ENCODE measurements around the gene CFAP73.

Gene CFAP73

DNA sequence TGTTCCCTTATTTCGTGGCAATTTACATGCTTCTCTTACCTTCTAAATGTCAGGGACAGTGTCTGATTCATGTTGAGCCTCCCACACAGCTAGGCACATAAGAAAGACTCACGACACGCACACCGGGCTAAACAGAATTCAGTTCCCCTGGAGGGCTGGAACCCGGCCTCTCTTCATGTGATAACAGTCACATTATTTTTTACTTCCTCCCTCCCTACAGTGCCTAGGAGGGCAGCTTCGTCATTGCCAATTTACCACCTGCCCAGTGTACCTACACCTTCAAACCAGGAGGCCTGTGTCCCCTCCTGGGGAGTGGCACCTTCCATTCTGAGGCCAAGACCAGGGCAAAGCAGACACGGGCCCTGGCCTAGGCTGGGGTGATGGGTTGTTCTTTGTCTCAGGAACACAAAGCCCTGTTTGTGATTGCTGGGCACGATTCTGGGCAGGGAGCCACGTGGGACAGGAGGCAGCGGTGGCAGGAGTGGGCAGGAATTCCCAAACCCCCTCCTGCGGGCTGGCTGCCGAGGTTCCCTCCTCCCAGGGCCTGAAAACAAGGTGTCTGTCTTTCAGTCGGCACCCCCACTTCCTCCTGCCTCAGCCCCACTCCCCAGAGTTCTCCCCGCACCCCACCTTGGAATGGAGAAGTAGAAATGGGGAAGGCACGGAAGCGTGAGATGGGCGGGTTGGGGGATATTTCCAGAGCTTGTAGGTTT is 7.2 kb upstream of the CFAP73 start:
- no peak for DNase-seq

DNA sequence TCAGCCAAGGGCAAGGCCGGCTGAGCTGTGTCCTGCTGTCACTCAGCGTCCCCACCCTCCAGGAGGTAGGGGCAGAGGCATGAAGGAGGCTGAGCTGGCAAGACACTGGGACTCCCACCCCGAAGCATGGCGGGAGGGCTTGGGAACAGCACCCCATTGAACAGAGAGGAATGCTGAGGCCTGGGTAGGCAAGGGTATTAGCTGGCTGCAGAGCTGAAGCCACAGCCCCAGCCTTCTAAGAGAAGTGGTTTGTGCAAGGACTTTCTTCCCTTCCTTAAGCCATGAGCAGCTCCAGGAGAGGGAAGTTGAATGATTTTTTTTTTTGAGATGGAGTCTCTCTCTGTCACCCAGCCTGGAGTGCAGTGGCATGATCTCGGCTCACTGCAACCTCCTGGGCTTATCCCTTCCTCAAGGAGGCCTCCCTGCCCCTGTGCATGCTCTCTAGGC is 6.6 kb upstream of the CFAP73 start:
- DNase-seq, result no peak

DNA sequence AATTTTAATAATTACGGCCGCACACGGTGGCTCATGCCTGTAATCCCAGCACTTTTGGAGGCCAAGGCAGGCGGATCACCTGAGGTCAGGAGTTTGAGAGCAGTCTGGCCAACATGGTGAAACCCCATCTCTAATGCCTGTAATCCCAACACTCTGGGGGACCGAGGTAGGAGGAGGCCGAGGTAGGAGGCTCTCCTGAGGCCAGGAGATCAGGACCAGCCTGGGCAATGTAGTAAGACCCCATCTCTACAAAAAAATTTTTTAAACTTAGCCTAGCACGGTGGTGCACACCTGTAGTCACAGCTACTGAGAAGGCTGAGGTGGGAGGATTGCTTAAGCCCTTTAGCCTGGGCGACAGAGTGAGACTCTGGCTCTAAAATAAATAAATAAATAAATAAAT is 5.6 kb upstream of the CFAP73 start:
- no peak for DNase-seq

DNA sequence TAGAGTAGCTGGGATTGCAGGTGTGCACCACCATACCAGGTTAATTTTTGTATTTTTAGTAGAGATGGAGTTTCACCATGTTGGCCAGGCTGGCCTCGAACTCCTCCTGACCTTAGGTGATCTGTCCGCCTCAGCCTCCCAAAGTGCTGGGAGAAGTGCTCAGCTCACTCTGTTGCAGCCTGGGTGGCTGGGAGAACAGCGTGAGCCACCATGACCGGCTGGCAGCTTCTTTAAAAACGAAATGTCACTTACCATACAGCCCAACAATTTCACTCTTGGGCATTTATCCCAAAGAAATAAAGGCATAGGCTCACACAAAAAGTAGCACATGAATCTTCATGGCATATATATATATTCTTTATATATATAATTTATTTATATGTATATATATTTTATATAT is 4.7 kb upstream of the CFAP73 start:
- DNase-seq, result no peak

DNA sequence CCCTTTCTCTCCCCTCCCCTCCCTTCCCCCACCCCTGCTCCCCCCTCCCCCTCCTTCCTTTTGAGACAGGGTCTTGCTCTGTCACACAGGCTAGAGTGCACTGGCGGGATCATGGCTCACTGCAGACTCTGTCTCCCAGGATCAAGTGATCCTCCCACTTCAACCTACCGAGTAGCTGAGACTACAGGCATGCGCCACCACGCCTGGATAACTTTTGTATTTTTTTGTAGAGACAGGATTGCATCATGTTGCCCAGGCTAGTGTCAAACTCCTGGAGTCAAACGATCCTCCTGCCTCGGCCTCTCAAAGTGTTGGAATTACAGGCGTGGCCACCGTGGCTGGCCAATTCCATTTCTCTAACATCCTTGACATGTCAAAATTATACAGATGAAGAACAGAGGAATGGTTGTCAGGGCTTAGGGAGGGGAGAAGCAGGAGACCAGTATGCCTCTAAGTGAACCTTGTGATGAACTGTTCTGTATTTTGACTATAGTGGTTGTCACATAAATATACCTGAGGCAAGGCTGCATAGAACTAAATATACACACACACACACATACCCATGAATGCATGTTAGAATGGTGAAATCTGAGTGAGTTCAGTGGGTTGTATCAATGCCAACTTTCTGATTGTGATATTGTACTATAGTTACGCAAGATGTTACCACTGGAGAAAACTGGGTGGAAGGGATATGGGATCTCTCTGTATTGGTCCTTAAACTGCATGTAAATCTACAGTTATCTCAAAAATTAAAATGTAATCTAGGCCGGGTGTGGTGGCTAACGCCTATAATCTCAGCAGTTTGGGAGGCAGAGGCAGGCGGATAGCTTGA is 3.6 kb upstream of the CFAP73 start:
- no peak for DNase-seq

DNA sequence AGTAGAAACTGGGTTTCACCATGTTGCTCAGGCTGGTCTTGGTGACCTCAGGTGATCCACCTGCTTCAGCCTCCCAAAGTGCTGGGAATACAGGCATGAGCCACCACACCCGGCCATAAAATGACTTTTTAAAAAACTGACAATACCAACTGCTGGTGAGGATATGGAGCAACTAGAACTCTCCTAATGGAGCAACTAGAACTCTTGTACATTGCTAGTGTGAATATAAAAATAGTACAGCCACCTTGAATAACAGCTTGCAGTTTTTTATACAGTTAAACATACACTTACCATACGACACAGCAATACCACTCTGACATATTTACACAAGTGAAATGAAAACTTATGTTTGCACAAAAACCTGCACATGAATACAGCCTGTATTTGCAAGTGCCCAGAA is 2.5 kb upstream of the CFAP73 start:
- DNase-seq, result no peak

DNA sequence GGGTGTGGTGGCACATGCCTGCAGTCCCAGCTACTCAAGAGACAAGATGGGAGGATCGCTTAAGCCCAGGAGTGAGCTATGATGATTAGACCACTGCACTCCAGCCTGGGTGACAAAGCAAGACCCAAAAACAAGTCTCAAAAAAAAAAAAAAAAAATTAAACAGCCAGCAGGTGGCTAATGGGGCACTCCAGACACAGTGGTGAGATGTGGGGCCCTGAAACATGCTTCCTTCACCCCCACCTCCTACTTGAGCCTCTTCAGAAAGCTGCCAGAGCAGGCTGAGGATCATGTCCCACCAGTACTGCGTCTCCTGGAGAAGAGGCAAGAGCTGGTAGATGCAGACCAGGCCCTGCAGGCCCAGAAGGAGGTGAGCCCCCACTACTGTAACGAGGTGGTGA is 2.1 kb downstream of the CFAP73 start:
- DNase-seq, result no peak

DNA sequence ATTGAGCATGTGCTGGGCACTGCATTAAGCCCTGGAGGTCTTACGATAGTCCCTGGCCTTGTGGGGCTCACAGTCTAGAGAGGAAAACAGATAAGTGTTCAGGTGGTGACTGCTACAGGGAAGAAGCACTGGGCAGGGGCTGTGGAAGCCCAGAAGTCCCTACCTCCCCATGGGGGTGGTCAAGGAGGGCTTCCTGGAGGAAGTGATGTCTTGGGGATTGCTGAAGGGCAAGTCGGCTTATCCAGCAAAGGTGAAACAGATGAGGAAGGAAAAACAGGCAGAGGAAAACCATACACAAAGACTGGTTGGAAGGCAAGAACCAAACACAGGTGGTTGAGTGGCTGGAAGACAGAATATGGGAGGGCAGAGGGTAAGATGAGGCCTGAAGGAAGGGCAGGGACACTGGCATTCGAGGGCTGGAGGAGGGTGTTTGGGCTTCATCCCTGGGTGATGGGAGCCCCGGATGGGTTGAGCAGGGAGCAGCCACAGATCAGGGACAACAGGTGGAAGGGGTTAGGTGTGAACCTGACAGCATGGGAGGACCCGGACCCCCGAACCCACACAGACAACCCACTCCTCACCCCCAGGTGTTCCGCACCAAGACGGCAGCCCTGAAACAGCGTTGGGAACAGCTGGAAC is 2.8 kb downstream of the CFAP73 start:
- DNase-seq, result no peak

DNA sequence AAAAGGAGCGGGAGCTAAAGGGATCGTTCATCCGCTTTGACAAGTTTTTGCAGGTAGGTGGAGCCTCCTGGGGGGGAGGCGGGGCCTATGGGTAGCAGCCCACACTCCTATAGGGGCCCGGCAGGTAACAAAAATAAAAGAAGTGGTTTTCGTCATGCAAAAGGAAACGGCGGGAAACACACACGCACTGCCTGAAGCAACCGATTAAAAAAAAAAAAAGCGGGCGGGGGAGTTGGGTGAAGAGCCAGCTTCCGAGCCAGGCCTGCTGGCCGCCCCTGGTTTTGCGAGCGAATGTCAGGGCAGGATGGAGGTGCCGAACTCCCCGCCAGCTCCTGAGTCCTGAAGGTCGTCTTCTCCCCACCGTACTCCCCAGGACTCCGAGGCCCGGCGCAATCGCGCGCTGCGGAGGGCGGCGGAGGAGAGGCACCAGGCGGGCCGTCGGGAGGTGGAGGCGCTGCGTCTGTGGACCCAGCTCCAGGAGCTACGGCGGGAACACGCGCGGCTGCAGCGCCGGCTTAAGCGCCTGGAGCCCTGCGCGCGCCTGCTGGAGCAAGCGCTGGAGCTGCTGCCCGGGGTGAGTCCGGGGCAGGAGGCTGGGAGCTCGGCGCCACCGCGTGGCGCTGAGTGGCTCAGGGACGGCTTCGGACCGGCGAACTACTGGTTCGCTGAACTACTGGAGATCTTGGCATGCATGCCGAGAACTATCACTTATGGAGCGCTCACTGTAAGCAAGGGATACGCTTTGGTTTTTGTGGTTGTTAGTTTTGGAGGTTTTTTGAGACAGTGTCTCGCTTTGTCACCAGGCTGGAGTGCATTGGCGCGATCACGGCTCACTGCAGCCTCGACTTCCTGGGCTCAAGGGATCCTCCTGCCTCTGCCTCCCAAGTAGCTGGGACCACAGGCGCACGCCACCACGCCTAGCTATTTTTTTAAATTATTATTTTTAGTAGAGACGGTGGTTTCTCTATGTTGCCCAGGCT is 3.6 kb downstream of the CFAP73 start:
- DNase-seq, result peak; percentile 68

DNA sequence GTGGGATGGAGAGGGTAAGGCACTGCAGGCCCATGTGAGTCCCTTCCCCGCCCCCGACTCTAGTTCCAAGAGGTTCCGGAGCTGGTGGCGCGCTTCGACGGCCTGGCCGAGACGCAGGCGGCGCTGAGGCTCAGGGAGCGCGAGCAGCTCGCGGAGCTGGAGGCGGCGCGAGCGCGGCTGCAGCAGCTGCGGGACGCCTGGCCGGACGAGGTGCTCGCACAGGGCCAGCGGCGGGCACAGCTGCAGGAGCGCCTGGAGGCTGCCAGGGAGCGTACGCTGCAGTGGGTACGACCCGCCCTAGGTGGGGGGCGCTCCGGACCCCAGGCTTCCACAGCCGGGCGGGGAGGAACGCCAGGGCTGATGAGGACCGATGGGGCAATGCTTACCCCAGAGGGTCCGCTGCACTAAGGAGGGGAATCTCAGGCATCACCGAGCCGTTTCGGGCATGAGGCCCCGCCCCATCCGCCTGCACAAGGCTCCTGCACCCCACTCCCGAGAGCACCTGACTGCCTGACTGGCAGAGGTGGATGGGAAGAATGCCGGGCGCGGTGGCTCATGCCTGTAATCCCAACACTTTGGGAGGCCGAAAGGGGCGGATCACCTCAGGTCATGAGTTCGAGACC is 4.9 kb downstream of the CFAP73 start:
- peak; percentile 15 for DNase-seq

DNA sequence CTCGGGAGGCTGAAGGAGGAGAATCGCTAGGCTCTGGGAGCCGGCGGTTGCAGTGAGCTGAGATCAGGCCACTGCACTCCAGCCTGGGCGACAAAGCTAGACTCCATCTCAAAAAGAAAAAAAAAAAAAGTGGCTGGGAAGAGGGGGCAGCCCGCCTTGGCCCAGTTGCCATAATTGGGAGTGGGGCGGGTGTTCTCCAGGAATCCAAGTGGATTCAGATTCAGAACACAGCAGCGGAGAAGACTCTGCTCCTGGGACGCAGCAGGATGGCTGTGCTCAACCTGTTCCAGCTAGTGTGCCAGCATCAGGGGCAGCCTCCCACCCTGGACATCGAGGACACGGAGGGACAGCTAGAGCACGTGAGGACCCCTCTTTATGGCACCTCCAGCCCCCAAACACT is 5.5 kb downstream of the CFAP73 start:
- DNase-seq, result no peak

DNA sequence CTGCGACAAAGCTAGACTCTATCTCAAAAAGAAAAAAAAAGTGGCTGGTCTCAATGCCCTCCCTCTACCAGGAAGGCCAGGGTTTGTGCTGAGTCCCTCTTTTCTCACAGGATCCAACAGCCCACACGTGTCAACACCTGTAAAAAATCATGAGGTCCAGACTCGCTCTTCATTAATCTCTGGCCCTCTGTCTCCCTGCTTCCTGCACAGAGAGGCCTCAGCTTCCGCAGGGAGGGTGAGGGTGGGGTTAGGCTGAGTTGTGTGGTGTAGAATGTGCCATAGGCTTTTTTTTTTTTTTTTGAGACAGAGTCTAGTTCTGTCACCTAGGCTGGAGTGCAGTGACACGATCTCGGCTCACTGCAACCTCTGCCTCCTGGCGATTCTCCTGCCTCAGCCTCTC is 6.1 kb downstream of the CFAP73 start:
- no peak for DNase-seq

DNA sequence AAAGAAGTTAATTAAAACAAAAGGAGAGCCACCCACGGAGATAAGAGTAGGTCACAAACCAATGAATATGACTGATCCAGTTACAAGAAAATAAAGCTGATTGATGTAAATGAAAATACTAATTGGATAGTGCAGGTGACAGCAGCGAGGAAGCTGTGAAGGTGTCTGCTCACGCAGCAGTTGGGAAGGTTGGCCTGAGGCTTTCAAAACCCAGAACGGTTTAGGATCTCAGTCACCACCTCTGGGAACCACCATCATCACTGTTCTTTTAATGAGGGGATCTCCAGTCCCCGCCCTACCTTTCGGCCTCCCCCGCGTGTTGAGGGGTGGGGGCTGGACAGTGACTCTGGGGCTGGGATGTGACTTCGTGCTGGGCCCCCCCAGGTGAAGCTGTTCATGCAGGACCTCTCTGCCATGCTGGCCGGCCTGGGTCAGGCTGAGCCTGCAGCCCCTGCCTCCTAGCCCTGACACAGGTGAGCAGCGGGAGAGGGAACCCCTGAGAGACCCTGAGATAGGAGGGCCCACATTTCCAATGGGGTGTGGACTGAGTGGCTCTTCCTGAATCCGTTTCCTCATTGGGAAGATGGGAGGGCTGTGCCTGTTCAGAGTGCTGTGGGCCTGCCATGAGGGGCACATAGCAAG is 7.8 kb downstream of the CFAP73 start:
- no peak for DNase-seq

DNA sequence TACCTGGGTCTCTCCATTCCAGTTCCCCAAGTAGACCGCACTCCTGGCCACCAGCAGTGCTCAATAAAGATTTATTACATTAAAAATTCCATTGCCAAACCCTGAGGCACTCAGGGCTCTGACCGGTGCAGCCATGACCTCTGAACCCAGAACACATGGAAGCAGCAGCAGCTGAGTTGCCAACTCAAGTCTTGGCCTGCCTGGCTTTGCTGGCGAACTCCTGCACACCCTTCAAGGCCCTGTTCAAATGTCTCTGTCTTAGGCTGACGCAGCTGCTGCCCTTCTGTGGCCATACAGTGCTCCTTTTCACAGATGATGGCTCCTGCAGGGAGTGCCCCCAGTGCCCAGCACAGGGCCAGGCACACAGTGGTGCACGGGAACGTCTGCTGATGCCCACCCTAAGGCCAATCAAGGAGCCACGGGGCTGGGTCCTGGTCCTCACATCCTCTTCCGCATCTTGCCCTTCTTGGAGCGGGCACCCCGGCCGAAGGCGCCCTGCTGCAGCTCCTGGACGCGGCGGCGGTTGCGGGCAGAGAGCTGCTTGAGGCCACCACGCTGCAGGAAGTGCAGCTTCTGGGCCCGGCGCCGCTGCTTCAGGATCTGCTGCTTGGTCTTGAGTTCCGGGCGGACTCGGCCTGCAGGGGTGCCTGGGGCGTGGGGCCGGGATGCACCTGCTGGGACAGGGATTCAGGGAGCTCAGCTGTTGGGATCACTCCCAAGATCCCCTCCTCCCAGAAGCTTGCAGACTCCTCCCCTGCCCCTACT is 9.1 kb downstream of the CFAP73 start:
- DNase-seq, result no peak

DNA sequence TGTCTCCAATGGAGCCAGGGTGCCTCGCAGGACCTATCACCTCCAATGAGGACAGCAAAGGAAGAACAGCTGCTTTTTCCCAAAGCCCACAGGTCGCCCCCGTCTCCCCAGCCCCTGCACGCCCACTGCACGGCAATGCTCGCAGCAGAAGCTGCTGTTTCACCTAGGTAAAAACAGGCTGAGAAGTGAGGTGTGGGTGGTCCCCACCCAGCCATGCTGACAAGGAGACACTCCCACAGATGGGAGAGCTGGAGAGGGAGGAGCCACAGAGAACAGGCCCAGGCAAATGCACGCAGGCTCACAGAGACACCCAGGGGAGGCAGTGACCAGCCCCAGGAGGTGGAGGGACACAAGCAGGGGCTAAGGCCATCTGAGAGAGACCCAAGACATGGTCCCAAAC is 10.4 kb downstream of the CFAP73 start:
- DNase-seq, result no peak

DNA sequence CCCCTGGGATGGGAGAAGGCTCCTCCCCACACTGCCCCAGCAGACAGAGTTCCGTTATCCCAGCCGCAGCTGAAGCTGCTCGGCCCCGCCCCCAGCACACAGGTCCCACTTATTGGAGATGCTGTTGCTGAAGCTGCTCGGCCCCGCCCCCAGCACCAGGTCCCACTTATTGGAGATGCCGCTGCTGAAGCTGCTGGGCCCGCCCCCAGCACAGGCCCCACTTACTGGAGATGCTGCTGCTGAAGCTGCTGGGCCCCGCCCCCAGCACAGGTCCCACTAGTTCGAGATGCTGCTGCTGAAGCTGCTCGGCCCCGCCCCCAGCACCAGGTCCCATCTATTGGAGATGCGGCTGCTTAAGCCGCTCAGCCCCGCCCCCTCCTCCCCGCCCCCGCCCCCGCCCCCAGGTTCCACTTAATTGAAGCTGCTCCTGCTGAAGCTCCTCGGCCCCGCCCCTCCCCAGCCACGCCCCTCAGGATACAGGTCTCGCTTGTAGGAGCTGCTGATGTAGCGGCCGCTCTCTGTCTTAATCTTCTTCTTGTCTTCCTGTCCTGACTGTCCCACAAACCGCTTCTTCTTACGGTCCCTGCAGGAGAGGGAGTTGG is 12.0 kb downstream of the CFAP73 start:
- DNase-seq, result no peak

DNA sequence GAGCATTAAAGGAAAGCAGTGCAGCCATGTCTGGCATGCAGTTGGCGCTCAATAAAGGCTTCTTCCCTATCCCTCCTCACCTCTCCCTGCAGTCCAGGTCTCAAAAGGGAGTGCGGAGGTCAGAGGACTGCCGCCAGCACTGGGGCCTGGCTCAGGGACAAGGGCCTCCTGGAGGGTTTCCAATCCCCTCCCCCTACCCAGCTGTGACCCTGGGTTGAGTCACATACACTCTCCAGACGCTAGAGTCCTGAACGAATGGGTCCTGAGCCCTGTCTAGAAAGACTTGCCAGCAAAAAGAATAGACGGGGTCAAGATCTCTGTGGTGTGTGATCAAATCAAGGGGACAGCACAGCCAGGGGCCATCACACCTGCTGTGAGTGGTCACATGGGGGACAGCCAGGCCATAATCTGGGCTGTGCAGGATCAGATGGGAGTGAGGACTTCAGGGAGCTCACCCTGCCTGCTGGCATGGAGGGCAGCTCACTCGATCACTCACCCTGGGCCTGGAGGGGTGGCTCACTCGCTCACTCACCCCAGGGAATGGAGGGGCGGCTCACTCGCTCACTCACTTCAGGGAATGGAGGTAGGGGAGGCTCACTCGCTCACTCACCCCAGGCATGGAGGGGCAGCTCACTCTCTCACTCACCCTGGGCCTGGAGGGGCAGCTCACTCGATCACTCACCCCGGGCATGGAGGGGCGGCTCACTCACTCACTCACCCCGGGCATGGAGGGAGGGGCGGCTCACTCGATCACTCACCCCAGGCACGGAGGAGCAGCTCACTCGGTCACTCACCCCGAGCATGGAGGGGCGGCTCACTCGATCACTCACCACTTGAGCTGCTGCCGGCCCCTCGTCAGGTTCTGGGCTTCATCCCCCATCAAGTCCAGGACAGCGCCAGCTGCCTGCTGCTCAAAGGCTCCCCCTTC is 12.8 kb downstream of the CFAP73 start:
- peak; percentile 56 for DNase-seq

DNA sequence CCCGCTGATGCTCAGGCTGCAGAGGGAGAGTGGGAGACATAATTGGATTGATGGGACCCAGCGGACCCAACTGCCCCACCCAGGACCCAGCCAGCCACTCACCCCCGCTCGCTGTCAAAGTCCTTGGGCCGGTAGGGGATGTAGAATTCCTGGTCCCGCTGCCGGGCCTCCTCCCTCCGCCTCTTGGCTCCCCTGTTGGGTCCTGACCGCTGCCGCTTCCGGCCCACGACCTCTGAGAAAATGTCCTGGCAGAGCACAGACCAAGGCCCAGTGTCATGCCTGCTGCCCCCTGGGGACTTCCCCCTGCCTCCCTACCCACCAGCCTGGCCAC is 13.5 kb downstream of the CFAP73 start:
- no peak for DNase-seq

DNA sequence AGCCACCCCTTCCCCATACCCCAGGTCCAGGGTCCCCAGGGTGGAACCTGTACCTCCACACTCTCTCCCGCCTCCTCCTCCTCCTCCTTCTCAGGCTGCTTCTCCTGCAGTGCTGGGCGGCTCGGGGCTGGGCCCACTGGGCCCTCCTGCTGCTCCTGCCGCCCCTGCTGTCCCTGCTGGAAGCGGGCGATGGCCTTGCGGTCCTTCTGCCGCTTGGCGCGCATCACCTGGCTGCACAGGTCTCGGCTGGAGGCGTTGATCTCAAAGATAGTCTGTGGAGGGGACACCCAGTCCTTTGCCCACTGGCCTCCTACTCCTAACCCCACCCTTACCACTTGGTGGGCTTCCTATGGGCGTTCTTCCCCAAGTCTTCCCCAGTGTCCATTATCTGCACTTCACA is 14.5 kb downstream of the CFAP73 start:
- DNase-seq, result no peak

Data from fibroblast of skin of back (primary cell).